Peyer's patch (tissue), 4 donors: ENCODE results near the gene TLR4. TPM values are rescaled to one million over a fixed set of nuclear protein-coding genes. Genes with fewer than 3 reads are reported as not detected.

Experiments used
- DNase-seq, 3 donors: peaks; one replicate each; pipeline ENCODE4 v3.0.0-alpha.2; 2017 to 2019
- H3K27ac ChIP-seq, 4 donors: fragments of 200-600 bp; sonication (generic); one replicate each; pipeline ENCODE4 v1.5.1; 2016 to 2019
- H3K27me3 ChIP-seq, 2 donors: fragments of 200-600 bp; sonication (generic); one replicate each; pipeline ENCODE4 v1.5.1; 2019
- H3K36me3 ChIP-seq, 3 donors: fragments of 200-600 bp; sonication (generic); one replicate each; pipeline ENCODE4 v1.5.1; 2016 to 2019
- H3K4me1 ChIP-seq, 4 donors: fragments of 200-600 bp; sonication (generic); one replicate each; pipeline ENCODE4 v1.5.1; 2016 to 2019
- H3K4me3 ChIP-seq, 4 donors: fragments of 200-600 bp; sonication (generic); 1 replicate in 3 of 4; 2 replicates in 1 of 4; pipeline ENCODE4 v1.5.1; 2016 to 2019; ENCODE audit warnings: mild to moderate bottlenecking in 1 of 4
- H3K9me3 ChIP-seq, 4 donors: fragments of 200-600 bp; sonication (generic); one replicate each; pipeline ENCODE4 v1.5.1; 2016 to 2019; ENCODE audit warnings: mild to moderate bottlenecking in 1 of 4
- CTCF ChIP-seq, 6 experiments: fragments of 450-650 bp in 4 of 6; fragments of 200-600 bp in 2 of 6; sonication (generic) in 1 of 6; IDR thresholded peaks; one replicate each; pipeline ENCODE4 v1.5.1; 2017 to 2019; ENCODE audit warnings: antibody characterized with exemption in 6 of 6, mild to moderate bottlenecking in 3 of 6, moderate library complexity in 1 of 6
- POLR2A ChIP-seq, 2 donors: fragments of 450-650 bp; IDR thresholded peaks; one replicate each; pipeline ENCODE4 v1.5.1; 2017; ENCODE audit warnings: antibody characterized with exemption in 2 of 2, mild to moderate bottlenecking in 2 of 2, moderate library complexity in 2 of 2
- total RNA-seq, 4 donors: library from RNA; depleted of rRNA; stranded (reverse); fragments of >200 nt; gene quantifications; one replicate each; pipeline ENCODE4 v1.1.0, GENCODE V29; 2016

TLR4 gene
- total RNA-seq, 4 donors from 2014 or later, result 6.3 to 18.2 (median 11.8) TPM

- TF ChIP-seq CTCF (IDR thresholded peaks at IDR 0.05), result no peak
- Histone ChIP-seq H3K4me3 (no peak overlapping the region), H3K4me1 (no peaks in the 10 kb centered on the region), H3K9me3 (no peaks in the 10 kb centered on the region), H3K36me3 (peaks cover 0 to 4% (median 0%) of the 10 kb centered on the region in 3 donors), H3K27me3 (no peaks in the 10 kb centered on the region), H3K27ac (no peak overlapping the region)
- no peak for DNase-seq
Measured at GRCh38 chr9:117709936-117710335, 5.7 kb downstream of the TLR4 start.

GRCh38 chr9:117714282-117714681 lies 10.1 kb downstream of the TLR4 start:
- Histone ChIP-seq H3K4me1 (peaks cover 0 to 4% (median 0%) of the 10 kb centered on the region in 4 donors), H3K27ac (no peak overlapping the region), H3K27me3 (no peaks in the 10 kb centered on the region), H3K9me3 (no peaks in the 10 kb centered on the region), H3K36me3 (peaks cover 0 to 4% (median 0%) of the 10 kb centered on the region in 3 donors), H3K4me3 (no peak overlapping the region)
- TF ChIP-seq POLR2A (IDR thresholded peaks at IDR 0.05) (no peak), CTCF (IDR thresholded peaks at IDR 0.05) (peak in 3 of 6 experiments; percentile 29 to 30 (median 29))
- peak in 1 of 3 donors; percentile 47 for DNase-seq

GRCh38 chr9:117715411-117715989 lies 11.3 kb downstream of the TLR4 start:
- no peak for DNase-seq
- Histone ChIP-seq H3K4me1 (peaks cover 0 to 7% (median 2%) of the 10 kb centered on the region in 4 donors), H3K27ac (no peak overlapping the region), H3K4me3 (no peak overlapping the region), H3K9me3 (no peaks in the 10 kb centered on the region), H3K36me3 (peaks cover 0 to 4% (median 0%) of the 10 kb centered on the region in 3 donors), H3K27me3 (no peaks in the 10 kb centered on the region)
- no peak for TF ChIP-seq POLR2A (IDR thresholded peaks at IDR 0.05)
- TF ChIP-seq CTCF (IDR thresholded peaks at IDR 0.05), result no peak

- DNase-seq, result peak in 2 of 3 donors; percentile 31 to 55
- Histone ChIP-seq H3K4me1 (peaks cover 0 to 27% (median 3%) of the 10 kb centered on the region in 4 donors), H3K4me3 (no peak overlapping the region), H3K9me3 (no peaks in the 10 kb centered on the region), H3K27ac (no peak overlapping the region), H3K27me3 (no peaks in the 10 kb centered on the region), H3K36me3 (no peaks in the 10 kb centered on the region)
- no peak for TF ChIP-seq CTCF (IDR thresholded peaks at IDR 0.05)
- no peak for TF ChIP-seq POLR2A (IDR thresholded peaks at IDR 0.05)
Measured at GRCh38 chr9:117718085-117718484, 13.9 kb downstream of the TLR4 start.

- Histone ChIP-seq H3K27ac (no peak overlapping the region), H3K36me3 (no peaks in the 10 kb centered on the region), H3K9me3 (no peaks in the 10 kb centered on the region), H3K27me3 (no peaks in the 10 kb centered on the region), H3K4me3 (no peak overlapping the region), H3K4me1 (peaks cover 0 to 27% (median 3%) of the 10 kb centered on the region in 4 donors)
- DNase-seq, result no peak
- no peak for TF ChIP-seq CTCF (IDR thresholded peaks at IDR 0.05)
- TF ChIP-seq POLR2A (IDR thresholded peaks at IDR 0.05), result no peak
Measured at GRCh38 chr9:117718701-117719100, 14.5 kb downstream of the TLR4 start.
